Activated CD4-positive, alpha-beta T cell treated with anti-CD3 and anti-CD28 coated beads, Interleukin-2, amount 50 U/mL, for 16 hours (primary cell): Measurements from ENCODE around the gene FOSL2.

Experiments
- DNase-seq: peaks from one replicate; pipeline ENCODE4 v3.0.0-alpha.2; 2020

FOSL2 gene

GRCh38 chr2:28453396-28453795 lies 60.7 kb downstream of the FOSL2 start:
- no peak for DNase-seq

- DNase-seq: no peak
Measured at GRCh38 chr2:28454016-28454930, 61.6 kb downstream of the FOSL2 start.

GRCh38 chr2:28457237-28457636 lies 64.6 kb downstream of the FOSL2 start:
- DNase-seq: no peak

- DNase-seq: no peak
Measured at GRCh38 chr2:28461056-28461455, 68.4 kb downstream of the FOSL2 start.

DNA sequence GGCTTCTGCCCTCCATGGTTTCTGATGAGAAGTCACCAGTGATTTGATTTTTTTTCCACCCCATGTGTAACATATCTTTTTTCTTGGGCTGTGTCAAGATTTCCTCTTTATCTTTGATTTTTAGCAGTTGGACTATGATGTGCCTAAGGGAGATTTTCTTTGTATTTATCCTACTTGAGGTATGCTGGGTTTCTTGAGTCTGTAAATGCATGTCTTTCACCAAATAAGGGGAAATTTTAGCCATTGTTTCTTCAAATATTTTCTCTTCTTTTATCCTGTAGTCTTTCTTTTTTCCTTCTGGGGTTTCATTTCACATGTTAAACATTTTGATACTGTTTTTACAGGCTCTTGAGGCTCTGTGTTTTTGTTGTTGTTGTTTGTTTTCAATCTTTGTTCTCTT lies 69.5 kb downstream of the FOSL2 start:
- DNase-seq: no peak

DNA sequence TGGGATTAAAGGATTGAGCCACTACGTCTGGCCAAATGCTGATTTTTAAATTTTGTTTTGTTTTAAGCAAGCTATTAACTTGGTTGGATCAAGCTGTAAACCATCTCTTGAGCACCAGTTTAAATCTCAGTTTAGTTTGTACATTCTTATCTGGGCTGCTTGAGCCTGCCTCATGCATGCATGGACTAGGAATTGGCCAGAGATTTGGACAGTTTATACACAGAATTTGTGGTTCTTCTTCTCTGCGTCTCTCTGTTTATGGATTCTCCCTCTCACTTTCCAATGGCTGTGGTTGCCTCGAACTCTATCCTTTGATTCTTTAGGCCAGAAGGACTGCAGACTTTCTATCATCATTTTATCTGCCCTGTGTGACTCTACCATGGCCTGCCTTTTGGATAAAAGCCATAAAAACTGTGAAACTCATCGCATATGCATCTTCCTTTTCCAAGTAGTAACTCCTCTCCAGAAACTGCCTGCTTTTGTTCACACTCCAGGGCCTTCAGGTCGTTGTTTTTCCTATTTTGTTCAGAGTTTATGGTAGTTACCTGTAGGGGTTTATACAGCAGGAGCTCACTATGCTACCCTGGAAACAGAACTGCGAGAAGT lies 70.7 kb downstream of the FOSL2 start:
- DNase-seq: no peak

- DNase-seq: no peak
Measured at GRCh38 chr2:28463893-28464292, 71.2 kb downstream of the FOSL2 start.

GRCh38 chr2:28465148-28465885 lies 72.7 kb downstream of the FOSL2 start:
- peak; percentile 60 for DNase-seq
